HG02885 (cell line): Measurements from ENCODE around the gene RANBP1.

Experiments used
- ATAC-seq: cut with Tn5 transposase; IDR thresholded peaks from one replicate; pipeline ENCODE4 v1.9.1; 2021; ENCODE audit warnings: mild to moderate bottlenecking; ENCODE audit not compliant: unreplicated experiment, poor library complexity

Gene RANBP1

DNA sequence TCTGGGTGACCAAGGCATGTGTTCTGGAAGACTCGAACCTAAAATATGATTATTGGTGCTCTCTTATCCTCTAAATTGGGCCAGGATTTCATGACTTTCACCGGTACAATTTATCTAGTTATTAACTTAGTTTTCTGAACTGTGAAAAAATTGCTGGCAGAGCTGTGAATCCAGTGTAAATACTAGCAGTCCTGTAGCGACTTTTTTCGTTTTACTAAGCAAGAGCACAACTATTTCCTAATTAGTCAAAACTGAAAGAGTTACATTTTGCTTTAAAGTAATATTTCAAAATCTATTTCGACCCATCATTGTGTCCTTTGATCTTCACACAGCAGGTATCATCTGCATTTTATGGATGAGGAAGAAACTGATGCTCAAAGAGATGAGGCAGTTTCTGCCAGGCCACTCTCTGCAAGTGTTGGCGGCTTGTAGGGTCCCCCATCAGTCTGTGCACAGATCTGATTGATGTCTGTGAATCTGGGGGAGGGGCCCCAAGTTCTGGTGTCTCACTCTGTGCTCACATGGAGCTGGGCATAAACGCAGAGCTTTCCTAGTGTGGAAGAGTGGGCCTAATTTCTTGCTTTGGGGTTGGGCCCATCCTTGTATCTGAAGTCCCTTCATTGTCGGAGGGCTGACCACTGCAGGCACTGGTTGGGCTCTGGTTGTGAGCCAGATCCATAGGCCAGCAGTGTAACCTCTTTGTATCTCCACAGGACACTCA is 2.6 kb downstream of the RANBP1 start:
- no peak for ATAC-seq

DNA sequence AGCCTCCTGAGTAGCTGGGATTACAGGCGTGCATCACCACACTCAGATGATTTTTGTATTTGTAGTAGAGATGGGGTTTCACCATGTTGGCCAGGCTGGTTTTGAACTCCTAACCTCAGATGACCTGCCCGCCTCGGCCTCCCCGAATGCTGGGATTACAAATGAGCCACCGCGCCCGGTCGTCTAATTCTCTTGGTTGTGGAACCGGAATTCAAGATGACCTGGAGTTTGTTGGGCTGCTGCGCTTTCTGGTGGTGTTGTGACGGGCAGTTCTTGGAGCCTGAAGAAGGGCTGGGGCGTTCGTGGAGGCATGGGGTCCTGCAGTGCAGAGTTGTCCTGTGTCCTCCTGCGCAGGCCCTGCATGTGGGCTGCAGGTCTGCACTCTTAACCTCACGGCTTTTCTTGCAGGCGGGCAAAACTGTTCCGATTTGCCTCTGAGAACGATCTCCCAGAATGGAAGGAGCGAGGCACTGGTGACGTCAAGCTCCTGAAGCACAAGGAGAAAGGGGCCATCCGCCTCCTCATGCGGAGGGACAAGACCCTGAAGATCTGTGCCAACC is 6.0 kb downstream of the RANBP1 start:
- ATAC-seq, result no peak

DNA sequence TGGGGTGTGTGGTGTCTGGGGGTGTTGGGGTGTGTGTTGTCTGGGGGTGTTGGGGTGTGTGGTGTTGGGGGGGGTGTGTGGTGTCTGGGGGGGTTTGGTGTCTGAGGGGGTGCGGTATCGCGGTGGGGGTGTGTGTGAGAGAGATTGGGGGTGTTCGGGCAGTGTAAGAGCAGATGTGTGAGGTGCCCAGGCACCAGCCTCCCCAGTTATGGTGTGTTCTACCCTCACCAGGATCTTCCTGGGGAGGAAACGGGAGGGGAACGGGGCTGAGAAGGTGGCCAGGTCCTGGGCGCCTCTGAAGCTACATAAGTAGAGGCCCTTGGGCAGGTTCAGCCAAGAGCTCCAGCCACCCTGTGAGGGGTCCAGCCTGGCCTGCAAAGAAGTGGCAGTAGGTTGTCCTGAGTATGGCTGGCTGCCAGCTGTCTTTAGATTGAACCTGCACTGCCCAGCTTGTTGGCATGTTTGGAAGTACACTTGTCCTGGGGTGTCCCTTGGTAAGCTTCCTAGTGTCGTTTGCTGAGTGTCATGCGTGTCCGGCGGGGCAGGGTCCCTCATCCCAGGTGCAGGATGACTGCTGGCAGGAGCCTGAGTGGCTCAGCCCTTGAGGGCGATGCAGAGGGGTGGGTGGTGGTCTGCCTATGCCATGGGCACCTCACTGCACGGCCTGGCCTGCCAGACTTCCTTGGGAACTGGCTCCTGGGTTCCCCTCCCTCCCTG is 7.6 kb downstream of the RANBP1 start:
- ATAC-seq, result no peak

DNA sequence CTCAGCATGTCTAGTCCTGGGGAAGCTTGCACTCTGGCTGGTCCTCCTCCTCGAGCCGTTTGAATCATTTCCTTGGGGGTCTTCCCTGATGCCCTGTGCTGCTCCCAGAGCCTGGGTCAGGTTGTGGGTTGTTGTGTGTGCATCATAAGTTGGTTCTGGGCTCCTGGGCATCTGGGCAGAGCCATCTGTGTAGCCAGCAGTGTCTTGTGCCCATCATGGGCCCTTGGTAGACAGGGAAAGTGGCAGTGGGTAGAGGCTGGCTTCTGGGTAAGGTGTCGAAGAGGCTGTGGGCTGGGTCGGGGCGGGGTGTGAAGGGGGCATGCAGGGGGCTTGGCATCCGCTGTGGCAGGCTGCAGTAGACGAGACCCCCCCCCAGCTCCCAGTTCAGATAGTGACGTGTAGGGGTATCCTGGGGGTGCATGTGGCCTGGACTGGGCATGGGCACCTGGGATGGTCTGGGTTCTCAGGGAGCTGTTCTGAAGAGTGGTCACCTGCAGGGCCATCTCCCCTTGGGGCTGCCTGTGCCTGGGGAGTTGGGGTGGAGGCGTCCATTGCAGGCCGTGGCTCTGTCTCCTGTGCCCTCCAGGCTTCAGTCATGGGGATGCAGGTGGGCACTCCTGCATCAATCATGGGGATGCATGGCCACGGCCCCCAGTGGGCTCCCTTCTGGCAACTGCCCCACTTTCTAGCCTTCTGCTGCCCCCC is 8.3 kb downstream of the RANBP1 start:
- no peak for ATAC-seq

DNA sequence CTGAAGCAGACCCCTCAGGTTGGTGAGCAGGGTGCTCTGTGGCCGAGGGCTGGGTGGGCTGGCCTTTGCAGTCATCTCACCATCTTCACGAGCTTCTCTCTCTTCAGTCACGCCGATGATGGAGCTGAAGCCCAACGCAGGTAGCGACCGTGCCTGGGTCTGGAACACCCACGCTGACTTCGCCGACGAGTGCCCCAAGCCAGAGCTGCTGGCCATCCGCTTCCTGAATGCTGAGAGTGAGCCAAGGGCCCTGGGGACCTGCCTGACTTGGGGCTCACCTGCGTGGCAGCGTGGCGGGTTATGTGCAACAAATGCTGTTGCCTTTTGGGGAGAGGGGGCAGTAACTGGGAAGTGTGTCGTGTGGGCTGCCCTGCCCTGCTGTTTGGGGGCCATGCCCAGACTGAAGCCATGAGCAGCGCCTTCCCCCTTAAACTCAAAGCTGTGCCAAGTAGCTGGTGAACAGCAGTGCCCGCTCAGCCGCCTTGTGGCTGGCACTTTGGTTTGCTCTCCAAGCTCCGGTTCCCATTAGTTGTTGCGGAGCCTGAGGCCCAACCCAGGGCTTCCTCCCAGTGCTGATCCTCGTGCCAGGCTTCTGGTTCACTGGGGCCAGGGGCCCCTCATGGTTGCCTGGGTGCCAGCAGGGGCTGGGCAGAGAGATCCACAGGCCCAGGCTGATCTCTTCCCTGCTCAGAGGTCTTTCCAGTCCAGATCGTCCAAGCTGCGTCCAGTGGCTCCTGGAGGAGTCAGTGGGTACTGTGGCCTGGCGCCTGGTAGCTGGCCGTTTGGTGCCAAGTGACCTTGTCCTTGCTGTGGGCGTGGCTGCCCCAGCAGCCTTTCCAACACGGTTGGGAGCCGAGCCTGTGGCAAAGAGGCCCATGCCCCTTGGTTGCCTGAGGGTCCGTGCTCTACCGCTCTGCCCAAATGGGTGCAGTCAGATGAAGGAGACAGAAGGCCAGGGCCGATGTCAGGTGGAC is 9.6 kb downstream of the RANBP1 start:
- no peak for ATAC-seq

GRCh38 chr22:20126284-20127029 is 10.6 kb downstream of the RANBP1 start:
- ATAC-seq, result no peak

- no peak for ATAC-seq
Observed at GRCh38 chr22:20127318-20127868, 11.5 kb downstream of the RANBP1 start.

GRCh38 chr22:20127869-20128618 is 12.1 kb downstream of the RANBP1 start:
- no peak for ATAC-seq

DNA sequence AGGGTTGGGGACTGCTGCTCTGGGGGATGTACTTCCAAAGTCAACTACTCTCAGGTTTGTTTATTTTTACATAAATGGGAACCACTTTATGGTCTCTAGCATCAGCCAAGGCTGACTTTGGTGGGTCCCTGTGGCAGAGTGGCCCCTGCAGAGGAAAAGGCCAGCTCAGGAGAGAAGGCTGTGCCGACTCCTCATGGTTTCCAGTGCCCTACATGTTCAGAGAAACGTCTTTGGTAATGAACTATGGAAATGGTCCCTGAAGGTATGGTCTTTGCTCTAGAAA is 12.7 kb downstream of the RANBP1 start:
- ATAC-seq, result no peak

DNA sequence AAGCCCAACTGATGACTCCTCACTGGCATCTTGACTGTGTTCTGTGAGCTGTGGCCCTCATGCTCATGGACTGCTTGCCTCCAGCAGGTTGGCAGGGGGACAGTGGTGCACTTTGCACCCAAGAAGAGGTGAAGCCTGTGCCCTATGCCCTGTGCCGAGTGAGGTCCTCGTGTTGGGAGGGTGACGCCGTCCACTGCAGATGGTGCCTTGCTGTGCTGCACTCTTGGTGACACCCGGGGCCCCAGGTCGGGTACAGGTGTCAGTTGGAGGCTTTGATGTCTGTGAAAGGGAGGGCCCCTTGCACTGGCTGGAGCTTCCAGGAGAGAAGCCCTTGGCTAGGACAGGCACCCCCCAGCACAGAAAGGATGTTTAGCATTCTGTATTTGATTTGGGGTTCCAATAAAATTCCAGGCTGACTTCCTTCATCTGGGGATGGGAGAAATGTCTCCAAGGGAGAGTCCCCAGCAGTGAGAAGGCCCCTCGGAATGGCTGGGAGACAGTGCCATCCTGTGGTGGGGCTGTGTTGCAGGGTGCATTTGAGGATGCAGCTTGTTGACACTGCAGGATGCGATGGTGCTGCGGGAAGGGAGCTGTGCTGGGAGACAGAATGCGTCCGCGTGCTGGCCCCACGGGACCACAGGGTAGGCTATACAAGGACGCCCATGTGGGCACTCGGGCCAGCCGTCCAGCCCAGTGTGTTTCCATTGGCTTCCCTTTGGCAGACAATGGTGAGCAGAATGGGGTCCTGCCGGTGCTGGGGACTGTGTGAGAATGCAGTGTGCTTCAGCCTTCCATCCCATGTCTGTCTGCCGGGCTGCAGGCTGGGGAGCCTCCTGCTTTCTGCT is 13.2 kb downstream of the RANBP1 start:
- no peak for ATAC-seq

GRCh38 chr22:20129747-20130014 is 13.8 kb downstream of the RANBP1 start:
- ATAC-seq, result no peak

GRCh38 chr22:20130319-20130718 is 14.4 kb downstream of the RANBP1 start:
- ATAC-seq, result no peak

GRCh38 chr22:20130731-20131596 is 15.1 kb downstream of the RANBP1 start:
- peak; percentile 66 for ATAC-seq

DNA sequence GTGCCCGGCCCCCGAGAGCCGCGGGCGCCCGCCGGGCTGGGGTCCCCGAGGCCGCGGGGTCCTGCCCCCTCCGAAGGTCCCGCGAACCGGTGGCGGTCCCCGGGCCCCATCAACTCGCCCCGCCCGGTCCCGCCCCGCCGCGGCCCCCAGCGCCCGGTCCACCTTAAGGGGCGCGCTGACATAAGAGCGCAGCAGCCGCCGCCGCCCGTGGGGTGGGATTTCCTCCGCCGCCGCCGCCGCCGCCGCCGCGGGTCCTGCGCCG is 15.6 kb downstream of the RANBP1 start, which contains the start of gene ZDHHC8:
Gene ZDHHC8 (plus strand): TSS at position 208 of the 262 bp plus-strand sequence. CDS start 144 bp downstream, outside the sequence.
- peak; percentile 52 for ATAC-seq

GRCh38 chr22:20131859-20132685 is 16.2 kb downstream of the RANBP1 start:
- ATAC-seq, result peak; percentile 7

DNA sequence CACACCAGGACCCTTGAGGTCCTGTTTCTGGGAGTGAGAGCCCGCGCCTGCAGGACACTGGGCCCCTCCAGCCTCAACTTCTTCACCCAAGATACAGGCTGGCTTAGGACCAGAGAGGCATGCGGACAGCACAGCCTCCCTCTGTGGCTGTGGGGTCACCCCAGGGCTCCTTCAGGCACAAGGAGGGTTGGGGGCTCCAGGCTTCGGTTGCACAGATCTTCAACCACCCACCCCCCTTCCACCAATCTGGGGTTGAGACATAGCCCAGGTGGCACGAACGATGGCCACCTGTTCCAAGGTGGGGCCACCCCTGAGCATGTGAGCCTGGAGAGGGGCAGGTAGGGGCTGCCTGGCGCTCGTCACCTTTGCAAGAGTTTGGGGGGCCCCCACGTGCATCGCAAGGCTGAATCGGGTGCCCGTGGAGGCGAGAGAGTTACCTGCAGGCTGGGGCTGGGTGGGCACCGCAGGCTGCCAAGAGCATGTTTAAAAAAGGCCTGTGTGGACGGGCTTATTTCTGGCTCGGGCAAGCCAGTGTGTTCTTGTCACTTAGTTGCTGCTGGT is 16.9 kb downstream of the RANBP1 start:
- ATAC-seq, result no peak
